Measurements from ENCODE around the gene PLXNA4.

DNA sequence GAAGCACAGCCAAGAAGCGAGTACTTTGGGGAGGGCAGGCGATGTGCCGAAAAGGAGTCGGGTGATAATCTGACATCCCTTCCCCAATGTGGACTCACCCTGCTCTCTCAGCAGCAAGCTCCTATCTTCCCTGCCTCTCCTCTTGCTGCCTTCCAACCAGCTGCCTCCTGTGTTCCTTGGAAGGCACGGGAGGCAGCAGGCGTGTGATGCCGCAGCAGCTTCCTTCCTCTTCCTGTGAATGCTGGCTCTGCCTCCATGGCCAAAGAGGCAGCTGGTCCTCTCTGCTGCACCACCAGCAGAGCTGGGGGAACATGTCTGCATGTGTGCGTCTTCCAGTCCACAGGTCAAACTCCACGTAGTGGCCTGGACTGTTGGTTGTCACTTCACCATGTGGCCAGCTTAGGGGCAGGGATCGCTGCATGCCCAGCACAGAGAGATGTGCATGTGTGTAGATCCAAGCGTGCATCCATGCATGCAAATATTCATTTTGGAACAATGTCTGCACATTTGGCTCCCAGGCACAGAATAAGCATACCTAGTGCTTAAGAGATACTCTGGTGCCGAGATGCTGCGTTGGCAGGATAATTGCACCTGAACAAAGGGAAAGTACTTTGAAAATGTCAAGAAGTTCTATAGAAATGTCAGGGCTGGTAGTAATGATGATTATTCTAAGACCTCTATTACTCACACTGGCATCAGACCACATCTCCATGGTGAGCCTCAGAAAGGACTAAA is 499.8 kb downstream of the PLXNA4 start:
- TF ChIP-seq FOXA1 (IDR thresholded peaks at IDR 0.05): no peak
- TF ChIP-seq TARDBP (IDR thresholded peaks at IDR 0.05): no peak
- no peak for TF ChIP-seq ARNT (IDR thresholded peaks at IDR 0.05)
- no peak for TF ChIP-seq SP1 (IDR thresholded peaks at IDR 0.05)
- TF ChIP-seq NFRKB (IDR thresholded peaks at IDR 0.05): no peak
- TF ChIP-seq HDGF (IDR thresholded peaks at IDR 0.05; ENCODE audit: borderline replicate concordance): no peak
- no peak for TF ChIP-seq FOXM1 (IDR thresholded peaks at IDR 0.05; ENCODE audit: borderline replicate concordance)
- TF ChIP-seq ELF4 (IDR thresholded peaks at IDR 0.05): no peak
- TF ChIP-seq FOXK2 (IDR thresholded peaks at IDR 0.05): no peak
